Hypothalamus (tissue), 51 donors: ENCODE data around the gene JARID2.
A peak's percentile ranks its signal among the peaks of the same experiment; 100 is the strongest.
"Not testable (repeated sequence)": the region's sequence is repeated elsewhere in the genome, so short reads cannot be mapped to it uniquely, and the experiment has no call there.

Experiments
- DNase-seq, 51 donors: peaks; one replicate each; lab custom pipeline; 2025; lab: John Stamatoyannopoulos, UW

Gene JARID2

DNA sequence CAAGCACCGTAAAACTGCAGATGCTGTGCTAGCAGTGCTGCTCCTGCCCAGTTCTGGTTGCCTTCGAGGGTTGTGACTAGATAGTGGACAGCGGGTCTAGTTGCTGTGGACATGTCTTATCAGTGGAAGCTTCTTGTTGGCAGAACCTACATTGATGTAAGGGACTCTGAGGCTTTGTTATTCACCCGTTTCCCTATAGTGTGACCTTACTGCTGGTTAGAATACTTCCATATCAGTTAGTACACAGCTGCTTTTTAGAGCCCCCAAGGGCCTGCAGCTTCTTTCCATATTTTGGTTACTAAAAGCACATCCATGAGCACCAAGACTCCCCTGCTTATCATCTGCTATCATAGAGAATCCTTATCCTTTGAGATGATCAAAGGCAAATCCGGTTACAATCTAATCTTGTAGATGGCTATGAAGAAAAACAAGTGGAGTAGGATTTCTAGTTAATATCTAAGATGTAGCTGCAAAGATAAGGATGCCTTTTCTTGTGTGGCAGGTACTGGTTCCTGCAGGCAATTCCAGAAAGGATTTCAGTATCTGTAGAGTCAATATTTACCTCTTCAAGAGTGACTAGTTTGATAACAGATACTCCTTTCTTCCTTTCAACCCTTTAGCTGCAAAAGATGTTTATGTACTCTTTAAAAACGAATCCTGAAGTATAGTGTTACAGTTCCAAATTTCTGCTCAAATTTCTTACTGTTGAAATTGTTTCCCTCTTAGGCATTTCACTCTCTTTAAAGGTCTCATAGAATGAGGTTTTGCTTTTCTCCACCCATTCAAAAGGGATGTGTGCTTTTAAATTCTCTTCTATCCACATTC is 163.6 kb downstream of the JARID2 start:
- DNase-seq: no peak

DNA sequence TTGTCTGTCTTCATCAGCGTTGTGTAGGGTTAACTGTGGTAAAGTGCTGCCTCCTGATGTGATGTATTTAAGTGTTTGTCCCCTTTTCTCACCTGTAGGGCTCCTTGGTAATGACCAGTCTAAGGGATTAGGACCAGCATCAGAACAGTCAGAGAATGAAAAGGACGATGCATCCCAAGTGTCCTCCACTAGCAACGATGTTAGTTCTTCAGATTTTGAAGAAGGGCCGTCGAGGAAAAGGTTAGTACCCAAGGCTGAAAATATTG is 164.2 kb downstream of the JARID2 start:
- no peak for DNase-seq

DNA sequence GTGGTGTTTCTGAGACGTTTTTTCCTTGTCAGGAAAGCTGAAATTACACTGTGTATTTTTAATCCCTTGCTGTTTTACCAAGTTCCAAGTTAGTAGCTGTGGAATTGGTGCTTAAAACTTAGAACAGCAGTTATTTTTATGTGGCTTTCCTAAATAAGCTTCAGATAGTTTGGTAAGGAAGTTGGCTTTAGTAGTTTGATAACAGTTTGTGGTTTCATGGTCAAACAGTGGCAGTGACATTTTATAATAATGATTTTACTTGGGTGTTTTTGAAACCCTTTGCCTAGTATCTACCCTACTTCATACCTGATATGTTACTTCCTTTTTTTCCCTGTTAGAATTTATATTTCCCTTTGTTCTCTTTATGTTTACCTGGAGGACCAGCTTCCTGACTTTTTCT is 164.9 kb downstream of the JARID2 start:
- DNase-seq: no peak

DNA sequence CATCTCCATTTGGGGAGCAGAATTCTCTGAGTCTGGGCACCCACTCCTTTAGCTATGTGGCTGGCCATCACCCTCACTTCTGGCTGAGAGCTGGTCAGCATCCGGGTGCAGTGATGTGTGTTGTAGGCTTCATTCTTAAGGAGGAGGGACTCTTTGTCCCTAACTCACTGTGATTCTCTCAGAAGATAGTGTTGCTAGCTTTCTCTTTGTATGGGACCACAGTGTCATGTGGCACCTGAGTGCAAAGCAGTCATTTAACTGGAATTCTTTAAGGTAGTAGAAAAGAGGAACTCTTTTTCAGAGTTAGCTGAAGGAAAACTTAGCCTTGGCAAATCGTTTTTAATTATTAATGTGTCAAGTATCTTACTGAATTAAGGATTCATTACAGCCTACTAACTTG is 165.9 kb downstream of the JARID2 start:
- DNase-seq: no peak

DNA sequence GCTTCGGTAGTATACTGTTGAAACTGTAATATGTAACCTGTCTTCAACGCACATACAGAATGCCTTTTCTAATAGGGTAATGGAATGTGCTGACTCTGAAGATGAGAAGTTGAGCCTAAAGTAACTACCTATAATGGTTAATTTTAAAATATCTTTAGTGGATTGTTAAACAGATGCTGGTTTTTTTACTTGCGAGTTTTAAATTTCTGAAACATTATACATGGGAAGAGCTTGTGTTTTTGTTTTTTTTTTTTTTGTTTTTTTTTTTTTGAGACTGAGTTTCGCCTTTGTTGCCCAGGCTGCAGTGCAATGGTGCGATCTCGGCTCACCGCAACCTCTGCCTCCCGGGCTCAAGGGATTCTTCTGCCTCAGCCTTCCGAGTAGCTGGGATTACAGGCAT is 166.9 kb downstream of the JARID2 start:
- DNase-seq: no peak

DNA sequence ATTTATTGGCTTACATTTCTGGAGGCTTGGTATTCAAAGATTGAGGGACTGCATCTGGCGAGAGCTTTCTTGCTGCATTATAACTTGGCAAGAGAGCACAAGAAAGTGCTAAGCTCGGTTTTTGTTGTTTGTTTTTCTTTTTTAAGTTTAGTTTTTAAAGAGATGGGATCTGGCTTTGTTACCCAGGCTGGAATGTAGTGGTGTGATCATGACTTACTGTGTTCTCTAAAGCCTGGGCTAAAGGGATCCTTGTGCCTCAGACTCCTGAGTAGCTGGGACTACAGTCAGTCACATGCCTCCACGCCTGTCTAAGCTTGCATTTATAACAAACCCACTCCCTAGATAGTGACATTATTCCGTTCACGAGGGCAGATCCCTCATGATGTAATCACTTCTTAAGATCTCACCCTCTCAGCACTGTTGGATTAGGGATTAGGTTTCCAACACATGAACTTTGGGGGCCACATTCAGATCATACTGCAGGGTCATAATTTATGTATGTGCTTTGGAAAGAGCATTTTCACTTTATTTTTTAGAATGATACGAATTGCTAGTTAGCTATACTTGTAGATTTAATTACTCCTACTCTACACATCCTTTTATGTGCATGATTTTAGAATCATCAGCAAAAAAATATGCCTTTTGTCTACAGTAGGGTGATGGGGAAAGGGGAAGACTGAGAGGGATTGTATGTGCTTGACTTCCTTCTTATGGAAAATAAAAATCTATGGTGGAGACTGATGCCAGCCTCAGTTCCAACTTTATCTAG is 167.8 kb downstream of the JARID2 start:
- DNase-seq: no peak

DNA sequence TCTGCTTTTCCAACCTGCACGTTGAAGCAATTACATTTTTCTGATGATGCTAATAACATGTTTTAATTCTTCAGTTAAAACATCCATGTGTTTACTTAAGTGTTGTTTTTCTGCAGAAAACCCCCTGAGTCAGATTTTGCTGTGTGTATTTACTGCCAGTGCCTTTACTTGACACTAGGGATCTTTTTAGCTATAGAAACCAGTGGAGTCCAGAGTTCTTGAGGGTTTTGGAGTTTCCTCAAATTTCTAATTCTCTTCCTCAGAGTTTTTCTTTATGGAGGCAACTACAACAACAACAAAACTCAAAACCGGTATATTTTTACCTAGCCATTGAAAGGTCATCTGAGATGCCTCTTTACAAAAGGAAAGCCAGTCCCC is 168.4 kb downstream of the JARID2 start:
- no peak for DNase-seq

DNA sequence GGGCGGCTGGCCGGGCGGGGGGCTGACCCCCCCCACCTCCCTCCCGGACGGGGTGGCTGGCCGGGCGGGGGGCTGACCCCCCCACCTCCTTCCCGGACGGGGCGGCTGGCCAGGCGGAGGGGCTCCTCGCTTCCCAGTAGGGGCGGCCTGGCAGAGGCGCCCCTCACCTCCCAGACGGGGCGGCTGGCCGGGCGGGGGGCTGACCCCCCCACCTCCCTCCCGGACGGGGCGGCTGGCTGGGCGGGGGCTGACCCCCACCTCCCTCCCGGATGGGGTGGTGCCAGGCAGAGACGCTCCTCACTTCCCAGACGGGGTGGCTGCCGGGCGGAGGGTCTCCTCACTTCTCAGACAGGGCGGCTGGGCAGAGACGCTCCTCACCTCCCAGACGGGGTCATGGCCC is 169.8 kb downstream of the JARID2 start:
- DNase-seq: not testable (repeated sequence)

DNA sequence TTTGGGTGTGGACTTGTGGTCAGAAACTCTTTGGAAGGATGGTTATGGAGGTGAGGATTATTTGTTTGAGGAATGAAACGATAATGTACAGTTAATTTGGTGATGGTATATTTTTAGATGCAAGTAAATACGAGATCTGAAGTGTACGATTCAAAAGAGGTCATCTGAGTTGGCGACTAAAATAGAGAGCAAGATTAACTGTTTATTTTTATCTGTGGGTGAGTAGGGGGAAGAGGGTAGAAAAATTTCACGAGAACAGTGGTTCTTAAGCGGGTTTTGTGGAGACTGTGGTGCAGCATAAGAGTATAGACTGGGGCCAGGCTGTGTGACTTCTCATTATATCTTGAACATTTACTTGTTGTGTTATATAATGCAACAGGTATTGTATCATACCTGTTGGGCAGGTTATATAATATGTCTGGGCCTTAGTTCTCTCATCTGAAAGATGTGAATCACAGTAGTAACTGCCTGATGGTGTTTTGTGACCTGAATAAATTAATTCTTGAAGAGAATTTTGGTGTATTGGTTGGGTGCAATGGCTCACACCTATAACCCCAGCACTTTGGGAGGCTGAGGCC is 171.2 kb downstream of the JARID2 start:
- DNase-seq: no peak

DNA sequence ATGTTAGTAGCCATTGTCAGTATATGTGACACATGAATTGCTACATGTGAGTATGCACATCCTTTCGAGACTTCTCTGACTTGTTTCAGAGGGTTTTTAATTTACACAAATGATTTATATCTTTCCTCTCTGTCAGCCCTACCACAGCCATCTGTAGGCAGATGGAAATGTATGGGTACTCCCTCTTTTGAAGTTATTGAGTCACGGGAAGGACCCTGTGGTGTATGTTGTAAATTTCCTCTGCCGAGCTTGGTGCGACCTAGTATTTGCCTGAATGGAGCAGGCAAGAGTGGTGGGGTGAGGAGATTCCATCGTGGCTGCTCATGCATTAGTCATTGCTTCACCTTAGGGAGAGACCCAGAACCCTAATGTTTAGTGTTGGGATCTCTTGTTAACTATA is 171.9 kb downstream of the JARID2 start:
- DNase-seq: no peak

DNA sequence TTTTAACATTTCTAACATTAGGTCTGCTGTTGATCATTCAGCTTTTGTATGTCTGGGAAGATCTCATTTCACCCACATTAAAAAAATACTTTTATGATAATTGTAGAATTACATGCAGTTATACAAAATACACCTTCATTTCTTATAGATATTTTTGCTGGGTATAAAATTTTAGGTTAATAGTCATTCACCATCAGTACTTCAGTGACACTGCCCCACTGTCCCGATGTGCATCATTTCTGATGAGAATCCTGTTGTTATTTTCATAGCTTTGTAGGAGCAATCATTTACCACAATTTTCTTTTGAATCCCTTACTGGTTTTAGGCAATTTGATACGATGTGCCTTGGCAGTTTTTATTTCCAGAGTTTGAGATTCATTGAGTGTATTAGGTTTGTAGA is 173.6 kb downstream of the JARID2 start:
- no peak for DNase-seq

DNA sequence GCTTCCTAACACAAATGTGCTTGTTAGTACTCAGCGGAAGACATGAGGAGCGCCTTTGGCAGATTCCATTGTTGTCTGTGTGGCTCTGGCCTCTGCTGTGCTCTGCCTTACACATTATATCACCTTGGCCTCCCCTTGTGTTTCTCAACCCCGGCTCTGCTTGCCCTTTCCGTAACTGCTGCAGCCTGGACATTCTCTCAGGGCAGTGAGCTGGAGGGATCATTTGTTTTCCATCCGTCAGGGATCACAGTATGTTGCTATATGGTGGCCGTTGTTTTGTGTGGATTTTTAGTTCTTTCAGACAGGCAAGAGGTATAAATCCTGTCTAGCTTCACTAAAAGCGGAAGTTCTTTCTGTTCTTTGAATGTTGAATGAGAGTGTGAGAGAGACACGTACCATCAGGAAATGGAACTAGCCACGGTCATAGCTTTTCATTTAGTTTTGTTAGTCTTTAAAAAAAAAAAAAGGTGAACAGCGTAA is 175.1 kb downstream of the JARID2 start:
- no peak for DNase-seq

DNA sequence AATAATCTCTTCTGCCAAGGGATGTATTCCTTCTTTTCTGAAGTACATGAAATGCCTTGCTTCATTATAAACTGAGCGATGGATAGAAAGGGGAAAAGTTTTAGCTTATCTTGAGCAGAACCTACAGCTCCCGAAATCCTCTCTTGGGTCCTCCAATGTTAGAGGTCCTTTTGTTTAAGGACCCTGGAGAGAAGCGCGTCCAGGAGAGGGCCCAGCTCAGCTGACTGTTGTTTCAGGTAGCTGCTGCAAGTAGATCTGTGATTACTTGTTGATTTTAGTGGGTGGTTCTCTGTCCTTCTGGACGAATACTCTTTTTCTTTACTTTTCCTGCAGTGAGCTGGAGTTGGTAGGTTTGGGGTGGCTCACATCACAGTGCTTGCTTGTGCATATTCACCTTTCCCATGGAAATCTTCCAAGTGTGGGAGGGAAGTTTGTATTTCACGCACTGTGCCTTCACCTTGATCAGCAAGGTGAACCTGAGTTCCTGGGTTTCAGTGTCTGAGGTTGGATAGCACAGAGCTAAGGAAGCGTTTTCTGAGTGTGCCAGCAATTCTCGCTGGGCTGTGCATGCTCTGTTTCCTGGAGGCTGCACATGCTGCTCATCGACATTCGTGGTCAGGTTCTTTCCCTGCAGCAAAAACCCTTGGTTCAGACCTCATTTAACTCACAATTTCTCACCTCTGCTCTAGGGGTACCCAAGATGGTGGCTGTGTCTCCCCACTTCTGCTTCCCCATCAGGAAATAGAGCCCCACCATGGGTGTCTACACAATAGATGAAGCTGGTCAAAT is 176.3 kb downstream of the JARID2 start:
- no peak for DNase-seq

DNA sequence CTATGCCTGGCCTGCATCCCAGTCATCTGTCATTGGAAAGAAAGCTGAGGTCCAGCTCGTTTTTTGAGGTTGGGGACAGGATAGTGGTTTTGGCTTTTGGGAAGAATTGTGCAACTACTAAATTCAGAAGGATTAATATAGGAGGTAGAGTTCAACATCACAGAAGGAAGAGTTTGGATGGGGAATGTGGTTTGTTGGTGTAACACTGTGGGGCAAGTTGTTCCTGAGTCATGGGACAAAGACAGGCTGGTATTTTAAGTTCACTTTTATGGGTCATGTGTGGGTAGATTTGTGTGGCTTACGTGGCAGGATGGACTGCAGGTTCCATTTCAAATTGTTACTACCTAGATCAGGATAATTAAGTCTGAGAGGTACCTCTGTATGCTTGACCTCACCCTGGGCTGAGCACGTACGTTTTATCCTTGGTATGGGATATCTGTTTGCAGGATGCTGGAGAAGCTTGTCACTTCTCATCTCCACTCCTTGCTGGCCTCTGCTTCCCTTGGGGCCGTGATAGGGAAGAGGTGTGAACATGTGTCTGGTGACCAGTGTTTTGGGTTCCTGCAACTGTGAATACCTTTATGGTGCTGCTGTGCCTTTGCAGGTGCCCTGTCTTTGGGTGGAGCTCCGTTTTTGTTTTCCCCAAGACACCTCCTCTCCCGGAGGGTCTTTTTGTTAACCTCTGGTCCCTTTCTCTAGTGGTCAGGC is 177.6 kb downstream of the JARID2 start:
- no peak for DNase-seq

DNA sequence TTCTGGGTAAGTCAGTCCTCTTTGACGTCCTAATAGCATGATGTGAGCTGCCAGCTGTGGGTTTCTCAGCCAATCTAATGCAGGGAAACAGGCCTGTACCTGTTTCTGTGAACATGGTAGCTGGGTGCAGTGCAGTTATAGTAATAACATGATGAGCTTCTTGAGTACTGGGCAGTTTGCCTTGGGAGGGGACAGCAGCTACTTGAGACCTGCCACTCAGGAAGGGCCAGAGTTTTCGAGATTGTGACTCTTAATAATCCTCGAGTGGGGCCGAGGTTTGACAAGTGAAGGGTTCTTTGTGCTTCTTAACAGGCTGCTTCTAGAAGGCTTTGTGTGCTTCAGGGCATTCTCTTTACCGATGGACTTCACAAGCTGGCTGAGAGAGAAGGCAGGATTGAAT is 180.1 kb downstream of the JARID2 start:
- DNase-seq: no peak

DNA sequence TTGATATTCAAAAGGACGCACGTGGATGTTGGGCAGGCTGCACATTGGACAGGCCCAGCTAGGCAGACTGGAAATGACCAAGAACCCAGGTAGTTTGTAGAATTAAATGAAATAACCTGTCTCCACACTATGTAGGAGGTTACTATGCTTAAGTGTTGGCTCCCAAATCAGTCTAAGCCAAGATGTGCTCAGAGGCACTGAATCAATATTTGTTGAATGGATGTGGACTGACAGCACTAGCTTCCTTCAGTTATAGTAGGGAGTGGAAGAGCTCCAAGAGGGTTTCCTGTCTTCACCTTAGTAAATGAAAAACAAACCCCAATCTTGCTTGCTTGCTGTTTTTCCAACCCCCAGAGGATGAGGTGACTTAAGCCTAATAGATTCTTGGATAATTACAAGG is 180.5 kb downstream of the JARID2 start:
- DNase-seq: no peak

DNA sequence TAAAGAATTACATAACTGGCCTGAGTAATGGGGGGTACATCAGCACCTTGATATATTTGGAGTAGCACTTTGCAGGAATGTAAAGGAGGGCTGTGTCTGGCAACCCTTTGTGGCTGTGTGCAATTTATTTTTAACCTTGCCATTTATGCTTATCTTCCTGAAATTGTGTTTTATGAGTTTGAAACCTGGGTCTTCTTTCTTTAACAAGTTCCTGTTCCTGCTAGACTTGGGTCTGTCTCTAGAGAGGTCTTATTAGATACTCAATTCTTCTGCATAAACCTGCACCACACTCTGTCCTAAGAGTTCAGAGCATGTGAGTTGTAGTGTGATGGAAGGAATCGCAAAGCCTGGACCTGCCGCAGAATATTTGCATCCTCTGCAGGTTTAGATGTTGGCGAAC is 181.0 kb downstream of the JARID2 start:
- DNase-seq: no peak

DNA sequence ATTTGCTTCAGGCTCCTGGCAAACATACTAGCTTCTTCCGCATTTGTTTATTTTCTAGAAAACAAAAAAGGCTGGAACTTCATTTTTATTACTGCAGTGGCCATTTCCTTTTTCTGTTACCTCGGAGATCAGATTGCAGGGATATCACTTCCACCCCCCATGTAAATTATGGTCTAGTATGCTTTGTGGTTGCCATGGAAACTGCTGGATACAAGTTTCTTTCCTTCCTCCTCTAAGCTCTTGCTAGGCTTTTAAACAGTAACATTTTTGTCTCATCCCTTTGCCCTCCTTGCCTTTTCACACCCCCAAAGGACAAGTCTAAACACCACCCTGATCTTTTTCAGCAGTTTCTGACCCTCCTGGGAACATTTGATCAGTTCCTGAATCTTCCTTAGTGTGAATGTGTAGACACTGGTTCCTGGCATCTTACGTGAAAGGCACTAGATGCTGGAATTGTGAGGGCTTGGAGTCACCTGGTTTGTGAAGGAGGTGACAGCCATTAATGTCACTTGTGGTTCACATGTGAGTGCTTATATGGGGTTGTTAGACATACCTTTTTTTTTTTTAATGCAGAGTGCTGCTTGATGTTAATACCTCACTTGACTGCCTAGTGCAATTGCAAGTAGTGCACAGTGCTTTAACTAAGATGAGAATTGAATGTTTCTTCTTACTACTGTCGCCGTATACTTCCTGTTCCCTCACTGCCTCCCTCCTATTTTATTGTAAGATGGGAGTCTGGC is 181.6 kb downstream of the JARID2 start:
- DNase-seq: peak in 1 of 51 donors; percentile 32

DNA sequence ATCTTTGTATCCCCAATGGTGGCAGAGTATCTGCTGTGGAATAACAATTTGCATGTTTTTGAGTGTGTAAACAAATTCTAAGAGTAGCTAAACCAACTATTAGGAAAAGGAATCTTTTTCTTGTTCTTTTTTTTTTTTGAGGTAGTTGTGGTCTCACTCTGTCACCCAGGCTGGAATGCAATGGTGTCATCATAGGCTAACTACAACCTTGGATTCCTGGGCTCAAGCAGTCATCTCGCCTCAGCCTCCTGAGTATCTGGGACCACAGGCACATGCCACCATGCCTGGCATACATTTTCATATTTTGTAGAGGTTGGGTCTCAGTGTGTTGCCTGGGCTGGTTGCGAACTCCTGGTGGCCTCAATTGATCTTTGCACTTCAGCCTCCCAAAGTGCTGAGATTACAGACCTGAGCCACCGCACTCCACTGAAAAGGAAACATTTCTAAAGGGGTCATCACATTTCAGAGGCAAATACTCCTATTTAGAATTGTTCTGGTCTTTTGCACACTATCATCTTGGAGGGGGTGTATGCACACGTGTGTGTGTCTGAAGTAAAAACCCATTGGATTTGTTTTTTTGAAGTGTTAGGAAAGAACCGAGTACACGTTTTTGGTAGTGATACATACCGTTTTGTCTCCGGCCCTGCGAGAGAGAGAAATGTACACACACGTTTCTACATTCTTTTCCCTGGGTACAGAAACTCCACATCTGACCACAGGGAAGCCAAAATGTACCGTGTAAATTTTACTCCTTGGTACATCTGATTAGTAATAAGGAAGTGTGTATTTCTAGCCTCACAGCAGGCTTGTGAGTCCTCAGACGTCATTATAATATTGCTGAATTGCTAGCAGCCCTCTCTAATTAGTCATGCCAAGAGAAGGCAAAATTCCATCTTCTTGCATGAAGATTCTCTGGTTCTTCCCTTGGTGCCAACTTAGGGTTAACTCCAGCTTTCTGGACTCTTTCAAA is 183.6 kb downstream of the JARID2 start:
- DNase-seq: no peak
